OCI-LY1 (cell line): ENCODE results near the gene PYGO2.

Experiments
- EZH2 ChIP-seq: fragments of 200-600 bp; sonication (generic), shearing (Covaris generic); IDR thresholded peaks from 2 replicates; pipeline ENCODE4 v1.8.0; 2017; ENCODE audit warnings: borderline replicate concordance, mixed run types, mild to moderate bottlenecking, antibody characterized with exemption, low read length, moderate library complexity, mixed read lengths
- TF ChIP-seq, protein P1 (sequence below): fragments of 200-600 bp; sonication (generic), shearing (Covaris generic); IDR thresholded peaks from 2 replicates; pipeline ENCODE4 v1.5.1; 2017; ENCODE audit warnings: mild to moderate bottlenecking, antibody characterized with exemption, low read length, moderate library complexity, mixed read lengths

DNA sequence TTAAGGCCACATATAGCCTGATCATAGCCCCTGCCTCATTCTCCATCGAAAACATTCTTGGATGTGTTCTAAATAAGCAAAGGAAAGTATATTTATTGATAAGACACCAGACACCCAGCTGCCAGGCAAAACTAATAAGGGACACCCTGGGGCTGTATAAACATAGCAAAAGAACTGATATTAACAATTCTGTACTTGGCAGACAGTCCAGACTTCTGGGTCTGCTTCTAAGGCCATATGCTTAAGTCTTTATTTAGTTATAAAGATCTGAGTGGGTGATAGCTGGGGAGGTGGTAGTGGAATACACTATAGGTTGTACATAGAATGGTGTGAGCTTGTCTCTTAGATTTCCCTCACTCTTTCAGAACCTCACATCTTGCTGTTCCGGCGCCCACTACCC is 16.8 kb upstream of the PYGO2 start:
- TF ChIP-seq, protein P1, sequence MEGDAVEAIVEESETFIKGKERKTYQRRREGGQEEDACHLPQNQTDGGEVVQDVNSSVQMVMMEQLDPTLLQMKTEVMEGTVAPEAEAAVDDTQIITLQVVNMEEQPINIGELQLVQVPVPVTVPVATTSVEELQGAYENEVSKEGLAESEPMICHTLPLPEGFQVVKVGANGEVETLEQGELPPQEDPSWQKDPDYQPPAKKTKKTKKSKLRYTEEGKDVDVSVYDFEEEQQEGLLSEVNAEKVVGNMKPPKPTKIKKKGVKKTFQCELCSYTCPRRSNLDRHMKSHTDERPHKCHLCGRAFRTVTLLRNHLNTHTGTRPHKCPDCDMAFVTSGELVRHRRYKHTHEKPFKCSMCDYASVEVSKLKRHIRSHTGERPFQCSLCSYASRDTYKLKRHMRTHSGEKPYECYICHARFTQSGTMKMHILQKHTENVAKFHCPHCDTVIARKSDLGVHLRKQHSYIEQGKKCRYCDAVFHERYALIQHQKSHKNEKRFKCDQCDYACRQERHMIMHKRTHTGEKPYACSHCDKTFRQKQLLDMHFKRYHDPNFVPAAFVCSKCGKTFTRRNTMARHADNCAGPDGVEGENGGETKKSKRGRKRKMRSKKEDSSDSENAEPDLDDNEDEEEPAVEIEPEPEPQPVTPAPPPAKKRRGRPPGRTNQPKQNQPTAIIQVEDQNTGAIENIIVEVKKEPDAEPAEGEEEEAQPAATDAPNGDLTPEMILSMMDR, result no peak
- TF ChIP-seq EZH2, result no peak
